Esophagus muscularis mucosa (tissue), 3 donors: ENCODE measurements around the gene UCHL3.

Experiments used
- POLR2A ChIP-seq: fragments of 450-650 bp; IDR thresholded peaks from one replicate; pipeline ENCODE4 v1.6.1; 2017; ENCODE audit warnings: antibody characterized with exemption, moderate library complexity, mild to moderate bottlenecking, low read depth
- TF ChIP-seq, protein P1 (sequence below), 3 experiments: fragments of 200-600 bp in 2 of 3; fragments of 450-650 bp in 1 of 3; sonication (generic) in 2 of 3; IDR thresholded peaks; one replicate each; pipeline ENCODE4 v1.5.1; 2017 to 2019; ENCODE audit warnings: antibody characterized with exemption in 3 of 3, mild to moderate bottlenecking in 2 of 3, moderate library complexity in 1 of 3

DNA sequence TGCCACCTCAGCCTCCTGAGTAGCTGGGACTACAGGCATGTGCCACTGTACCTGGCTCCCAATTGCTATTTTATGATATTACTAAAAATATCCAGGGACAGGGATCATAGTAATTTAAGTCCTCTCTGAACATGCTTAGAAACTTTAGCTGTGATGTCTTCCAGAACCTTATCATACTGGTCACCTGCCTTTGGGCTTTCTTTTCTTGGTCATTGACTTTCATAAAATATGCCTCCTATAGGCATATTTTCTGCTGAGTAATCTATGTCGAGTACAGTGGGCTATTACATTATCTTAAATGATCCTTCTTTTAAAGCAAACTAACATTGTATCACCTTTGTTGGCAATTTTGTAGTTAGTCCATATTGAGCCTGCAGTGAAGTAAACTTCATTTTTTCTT lies 6.2 kb downstream of the UCHL3 start:
- TF ChIP-seq, protein P1, sequence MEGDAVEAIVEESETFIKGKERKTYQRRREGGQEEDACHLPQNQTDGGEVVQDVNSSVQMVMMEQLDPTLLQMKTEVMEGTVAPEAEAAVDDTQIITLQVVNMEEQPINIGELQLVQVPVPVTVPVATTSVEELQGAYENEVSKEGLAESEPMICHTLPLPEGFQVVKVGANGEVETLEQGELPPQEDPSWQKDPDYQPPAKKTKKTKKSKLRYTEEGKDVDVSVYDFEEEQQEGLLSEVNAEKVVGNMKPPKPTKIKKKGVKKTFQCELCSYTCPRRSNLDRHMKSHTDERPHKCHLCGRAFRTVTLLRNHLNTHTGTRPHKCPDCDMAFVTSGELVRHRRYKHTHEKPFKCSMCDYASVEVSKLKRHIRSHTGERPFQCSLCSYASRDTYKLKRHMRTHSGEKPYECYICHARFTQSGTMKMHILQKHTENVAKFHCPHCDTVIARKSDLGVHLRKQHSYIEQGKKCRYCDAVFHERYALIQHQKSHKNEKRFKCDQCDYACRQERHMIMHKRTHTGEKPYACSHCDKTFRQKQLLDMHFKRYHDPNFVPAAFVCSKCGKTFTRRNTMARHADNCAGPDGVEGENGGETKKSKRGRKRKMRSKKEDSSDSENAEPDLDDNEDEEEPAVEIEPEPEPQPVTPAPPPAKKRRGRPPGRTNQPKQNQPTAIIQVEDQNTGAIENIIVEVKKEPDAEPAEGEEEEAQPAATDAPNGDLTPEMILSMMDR (IDR thresholded peaks at IDR 0.05): no peak
- TF ChIP-seq POLR2A: no peak
